Cardiac muscle cell (in vitro differentiated cells and primary cell): ENCODE measurements around the gene STARD13. TPM values are rescaled to one million over a fixed set of nuclear protein-coding genes. Genes with fewer than 3 reads are reported as not detected.

Source experiments
- DNase-seq, 2 donors: peaks; one replicate each; pipeline versions ENCODE4 v3.0.0 to v3.0.0-alpha.2; 2010 to 2017; ENCODE audit warnings: low read depth in 1 of 2, low spot score in 1 of 2
- H3K27ac ChIP-seq: fragments of 200-600 bp; sonication (generic); 2 replicates; pipeline ENCODE4 v1.5.1; 2016
- H3K27me3 ChIP-seq: fragments of 200-600 bp; sonication (generic); 2 replicates; pipeline ENCODE4 v1.6.0; 2016; ENCODE audit warnings: control low read depth
- H3K36me3 ChIP-seq: fragments of 200-600 bp; sonication (generic); 2 replicates; pipeline ENCODE4 v1.5.1; 2016; ENCODE audit warnings: control low read depth
- H3K4me1 ChIP-seq: fragments of 200-600 bp; sonication (generic); 2 replicates; pipeline ENCODE4 v1.8.1; 2017; ENCODE audit warnings: low read depth, mild to moderate bottlenecking, mixed run types
- H3K4me3 ChIP-seq: fragments of 200-600 bp; sonication (generic); 2 replicates; pipeline ENCODE4 v1.5.1; 2016; ENCODE audit warnings: mild to moderate bottlenecking
- H3K9me3 ChIP-seq: fragments of 200-600 bp; sonication (generic); 2 replicates; pipeline ENCODE4 v1.5.1; 2017; ENCODE audit warnings: low read depth, mild to moderate bottlenecking, control low read depth
- polyA plus RNA-seq: library from polyadenylated mRNA; unstranded; fragments of >200 nt; fragmentation: Nextera tagmentation; extraction: Ambion mirVana; gene quantifications from 2 replicates; pipeline ENCODE4 v1.2.1, GENCODE V29; 2016
- total RNA-seq: library from RNA; depleted of rRNA; stranded (reverse); fragments of >200 nt; gene quantifications from 2 replicates; pipeline ENCODE4 v1.2.3, GENCODE V29; 2016
- TF ChIP-seq, protein P1 (sequence below): IDR thresholded peaks from 2 replicates; pipeline ENCODE4 v1.5.1; 2012; ENCODE audit warnings: low read depth, mild to moderate bottlenecking, low read length

STARD13 gene
- total and polyA plus RNA-seq, 2 experiments from 2014 or later, result 16.5 to 23.5 TPM

DNA sequence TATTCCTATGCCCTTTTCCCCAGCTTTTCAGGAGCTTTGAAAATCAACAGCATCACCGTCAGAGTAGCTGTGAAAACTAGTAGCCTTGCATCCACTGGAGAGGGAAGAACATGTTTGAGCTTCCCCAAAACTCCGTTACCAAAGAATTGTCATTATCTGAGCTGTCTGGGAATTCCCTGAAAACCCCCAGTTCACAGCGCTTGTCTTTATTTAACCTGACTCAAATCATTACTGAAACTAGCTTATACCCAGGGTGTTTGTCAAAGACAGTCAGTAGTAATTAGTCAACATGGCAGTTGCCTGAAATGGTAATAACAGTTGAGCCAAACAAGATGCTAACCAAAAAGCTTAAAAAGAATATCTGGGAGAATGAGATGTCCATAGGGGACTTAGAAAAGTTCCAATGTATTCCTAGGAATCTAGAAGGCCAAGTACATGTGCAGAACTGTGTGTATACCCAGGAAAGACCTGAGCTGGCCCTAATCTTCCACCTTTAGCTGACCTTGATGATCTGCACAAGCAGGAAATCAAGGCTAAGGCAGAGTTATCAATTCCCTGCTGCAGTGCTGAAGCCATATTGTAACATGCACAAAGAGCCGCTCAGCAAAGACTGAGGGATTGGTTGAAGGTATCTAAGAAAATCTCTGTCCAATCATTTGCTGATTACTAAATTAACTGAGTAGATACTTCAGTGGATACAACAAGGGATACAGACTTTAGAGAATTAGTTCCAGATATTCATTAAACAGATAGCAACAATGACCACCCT lies 138.5 kb downstream of the STARD13 start:
- TF ChIP-seq, protein P1, sequence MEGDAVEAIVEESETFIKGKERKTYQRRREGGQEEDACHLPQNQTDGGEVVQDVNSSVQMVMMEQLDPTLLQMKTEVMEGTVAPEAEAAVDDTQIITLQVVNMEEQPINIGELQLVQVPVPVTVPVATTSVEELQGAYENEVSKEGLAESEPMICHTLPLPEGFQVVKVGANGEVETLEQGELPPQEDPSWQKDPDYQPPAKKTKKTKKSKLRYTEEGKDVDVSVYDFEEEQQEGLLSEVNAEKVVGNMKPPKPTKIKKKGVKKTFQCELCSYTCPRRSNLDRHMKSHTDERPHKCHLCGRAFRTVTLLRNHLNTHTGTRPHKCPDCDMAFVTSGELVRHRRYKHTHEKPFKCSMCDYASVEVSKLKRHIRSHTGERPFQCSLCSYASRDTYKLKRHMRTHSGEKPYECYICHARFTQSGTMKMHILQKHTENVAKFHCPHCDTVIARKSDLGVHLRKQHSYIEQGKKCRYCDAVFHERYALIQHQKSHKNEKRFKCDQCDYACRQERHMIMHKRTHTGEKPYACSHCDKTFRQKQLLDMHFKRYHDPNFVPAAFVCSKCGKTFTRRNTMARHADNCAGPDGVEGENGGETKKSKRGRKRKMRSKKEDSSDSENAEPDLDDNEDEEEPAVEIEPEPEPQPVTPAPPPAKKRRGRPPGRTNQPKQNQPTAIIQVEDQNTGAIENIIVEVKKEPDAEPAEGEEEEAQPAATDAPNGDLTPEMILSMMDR, result no peak
- DNase-seq, result no peak
- no peaks in the 10 kb centered on the region for H3K9me3 ChIP-seq
- no peak overlapping the region for H3K27ac ChIP-seq
- H3K27me3 ChIP-seq, result no peaks in the 10 kb centered on the region
- no peaks in the 10 kb centered on the region for H3K4me1 ChIP-seq
- H3K36me3 ChIP-seq, result no peaks in the 10 kb centered on the region
- H3K4me3 ChIP-seq, result no peak overlapping the region

DNA sequence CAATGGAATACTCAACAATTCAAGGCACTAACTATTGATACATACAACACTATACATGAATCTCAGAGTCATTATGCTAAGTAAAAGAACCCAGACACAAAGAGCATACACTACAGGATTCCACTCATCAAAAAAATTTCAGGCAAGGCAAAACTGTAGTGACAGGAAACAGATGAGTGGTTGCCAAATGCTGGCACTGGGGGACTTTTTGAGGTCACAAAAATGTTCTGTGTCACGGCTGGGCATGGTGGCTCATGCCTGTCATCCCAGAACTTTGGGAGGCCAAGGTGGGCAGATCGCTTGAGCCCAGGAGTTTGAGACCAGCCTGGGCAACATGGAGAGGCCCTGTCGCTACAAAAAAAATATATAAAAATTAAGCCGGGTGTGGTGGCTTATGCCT lies 139.9 kb downstream of the STARD13 start:
- no peak overlapping the region for H3K4me3 ChIP-seq
- TF ChIP-seq, protein P1, result no peak
- H3K9me3 ChIP-seq, result no peaks in the 10 kb centered on the region
- no peaks in the 10 kb centered on the region for H3K36me3 ChIP-seq
- DNase-seq, result no peak
- H3K27me3 ChIP-seq, result no peaks in the 10 kb centered on the region
- H3K4me1 ChIP-seq, result no peaks in the 10 kb centered on the region
- H3K27ac ChIP-seq, result no peak overlapping the region

DNA sequence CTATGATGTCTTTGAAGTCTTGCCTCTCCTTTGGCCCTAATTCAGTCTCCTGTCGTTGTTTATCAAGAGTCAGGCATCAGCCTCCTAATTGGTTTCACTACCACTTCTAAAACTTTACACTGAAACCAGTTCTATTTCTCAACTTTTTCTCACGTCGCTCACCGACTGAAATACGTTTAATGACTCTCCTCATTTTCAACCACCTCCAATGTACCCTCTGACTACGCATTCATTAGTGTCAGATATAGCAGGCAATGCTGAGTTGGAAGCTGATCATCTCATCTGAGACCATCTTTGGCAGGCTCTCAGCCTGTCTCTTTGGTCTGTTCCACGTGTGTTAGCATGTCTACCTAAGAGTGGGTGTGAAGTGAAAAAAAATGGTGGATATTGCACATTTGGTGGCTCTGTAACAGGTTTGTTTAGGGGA lies 141.2 kb downstream of the STARD13 start:
- Histone ChIP-seq H3K4me1 (no peaks in the 10 kb centered on the region), H3K27ac (no peak overlapping the region)
- DNase-seq, result no peak

DNA sequence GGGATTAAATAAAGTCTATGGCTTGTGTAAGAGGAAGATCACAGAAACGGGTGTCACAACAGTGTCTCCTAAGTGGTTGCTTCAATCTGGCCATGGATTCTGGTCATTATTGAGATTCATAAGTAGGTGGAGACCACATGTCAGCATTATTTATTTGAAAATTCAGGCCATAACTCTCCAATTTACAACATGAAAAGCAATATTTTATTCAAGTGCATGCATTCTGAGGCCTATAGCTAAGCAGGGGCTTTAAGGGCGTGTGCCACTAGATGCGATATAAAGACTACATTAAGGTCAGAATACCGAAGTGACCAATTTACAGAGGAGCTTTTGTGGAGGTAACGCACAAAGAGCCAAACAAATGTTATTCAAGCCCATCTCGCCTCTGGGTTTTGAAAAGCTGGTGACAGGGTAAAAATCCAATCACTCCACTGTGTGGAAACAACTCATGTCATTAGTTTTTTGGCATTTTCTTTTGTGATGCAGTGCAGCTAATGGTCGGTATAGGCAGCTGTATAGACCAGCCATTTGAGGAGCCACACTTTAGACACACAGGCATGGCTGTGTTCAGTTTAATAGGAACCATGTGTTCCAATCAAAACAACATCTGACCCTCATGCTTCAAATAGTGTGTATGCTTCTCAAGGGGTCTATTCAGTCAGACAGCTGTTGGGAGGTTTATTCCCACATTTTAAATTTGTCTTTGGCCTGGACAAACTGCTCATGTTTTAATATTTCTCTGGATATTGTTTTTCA lies 145.6 kb downstream of the STARD13 start:
- no peaks in the 10 kb centered on the region for H3K9me3 ChIP-seq
- DNase-seq, result no peak
- no peaks in the 10 kb centered on the region for H3K27me3 ChIP-seq
- no peak overlapping the region for H3K4me3 ChIP-seq
- peaks cover 5% of the 10 kb centered on the region for H3K36me3 ChIP-seq
- TF ChIP-seq, protein P1, result no peak
- no peaks in the 10 kb centered on the region for H3K4me1 ChIP-seq
- no peak overlapping the region for H3K27ac ChIP-seq

More for the DNA sequence above, 141.2 kb downstream of the STARD13 start:
- no peaks in the 10 kb centered on the region for H3K9me3 ChIP-seq
- TF ChIP-seq, protein P1, result no peak
- peaks cover 5% of the 10 kb centered on the region for H3K36me3 ChIP-seq
- H3K27me3 ChIP-seq, result no peaks in the 10 kb centered on the region
- no peak overlapping the region for H3K4me3 ChIP-seq

DNA sequence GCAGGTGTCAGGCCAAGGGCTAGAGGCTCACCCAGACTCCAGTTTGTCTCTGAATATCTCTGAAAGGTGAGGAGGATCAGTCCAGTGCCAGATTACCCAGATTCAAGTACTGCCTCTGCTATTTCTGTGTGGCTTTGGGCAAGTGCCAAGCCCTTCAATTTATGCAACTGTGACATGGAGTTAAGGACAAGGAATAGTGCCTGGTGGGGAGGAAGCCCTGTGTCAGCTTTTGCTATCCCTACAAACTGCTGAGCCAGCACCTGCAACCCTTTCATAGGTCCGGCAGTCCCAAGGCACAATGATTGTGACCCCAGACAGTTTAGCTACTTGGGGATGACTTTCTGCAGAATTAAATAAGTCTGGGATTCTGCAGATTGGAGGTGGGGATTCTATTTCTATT lies 146.4 kb downstream of the STARD13 start:
- no peaks in the 10 kb centered on the region for H3K4me1 ChIP-seq
- no peaks in the 10 kb centered on the region for H3K9me3 ChIP-seq
- peaks cover 5% of the 10 kb centered on the region for H3K36me3 ChIP-seq
- DNase-seq, result no peak
- no peak overlapping the region for H3K27ac ChIP-seq
- TF ChIP-seq, protein P1, result no peak
- no peak overlapping the region for H3K4me3 ChIP-seq
- no peaks in the 10 kb centered on the region for H3K27me3 ChIP-seq
